ENCODE measurements around the gene NPC1L1. TPM values are rescaled to one million over a fixed set of nuclear protein-coding genes. Genes with fewer than 3 reads are reported as not detected.

Gene NPC1L1
- total and polyA plus RNA-seq, 2 donors from 2014 or later, result 0.88 to 2.4 TPM

- DNase-seq (no peak), FAIRE-seq (no peak)
- Histone ChIP-seq H3K4me3 (ENCODE audit: low read length in 3 of 3) (no peak overlapping the region), H3K4me1 (ENCODE audit: control insufficient read depth in 2 of 3, insufficient read depth in 2 of 3, low read depth in 1 of 3, low read length in 3 of 3) (peaks cover 3 to 23% (median 19%) of the 10 kb centered on the region in 3 donors), H3K9ac (ENCODE audit: low read length in 3 of 3) (no peak overlapping the region), H3K9me3 (ENCODE audit: control insufficient read depth in 2 of 3, insufficient read depth in 1 of 3, low read length in 3 of 3) (no peaks in the 10 kb centered on the region), H3K27ac (ENCODE audit: low read depth in 2 of 2, low read length in 2 of 2) (no peak overlapping the region), H3K27me3 (ENCODE audit: control insufficient read depth, insufficient read depth, low read length) (no peaks in the 10 kb centered on the region), H3K36me3 (ENCODE audit: control insufficient read depth in 2 of 3, insufficient read depth in 3 of 3, low read length in 3 of 3) (peaks cover 27 to 66% (median 53%) of the 10 kb centered on the region in 3 donors)
- intact Hi-C loops (cut with DNase I), result no loop called here
- TF ChIP-seq CTCF (IDR thresholded peaks at IDR 0.05; ENCODE audit: borderline replicate concordance, extremely low read depth, insufficient read depth), result no peak
Observed at GRCh38 chr7:44569959-44570358, 28.8 kb upstream of the NPC1L1 start.

GRCh38 chr7:44568771-44569560 is 27.8 kb upstream of the NPC1L1 start:
- Histone ChIP-seq H3K4me1 (ENCODE audit: control insufficient read depth in 2 of 3, insufficient read depth in 2 of 3, low read depth in 1 of 3, low read length in 3 of 3) (peaks cover 3 to 18% (median 9%) of the 10 kb centered on the region in 3 donors), H3K27me3 (ENCODE audit: control insufficient read depth, insufficient read depth, low read length) (no peaks in the 10 kb centered on the region), H3K4me3 (ENCODE audit: low read length in 3 of 3) (no peak overlapping the region), H3K9ac (ENCODE audit: low read length in 3 of 3) (no peak overlapping the region), H3K27ac (ENCODE audit: low read depth in 2 of 2, low read length in 2 of 2) (peak overlapping the region in 1 of 2 donors; percentile 0), H3K36me3 (ENCODE audit: control insufficient read depth in 2 of 3, insufficient read depth in 3 of 3, low read length in 3 of 3) (peaks cover 27 to 74% (median 59%) of the 10 kb centered on the region in 3 donors), H3K9me3 (ENCODE audit: control insufficient read depth in 2 of 3, insufficient read depth in 1 of 3, low read length in 3 of 3) (no peaks in the 10 kb centered on the region)
- FAIRE-seq, result no peak
- TF ChIP-seq CTCF (IDR thresholded peaks at IDR 0.05; ENCODE audit: borderline replicate concordance, extremely low read depth, insufficient read depth), result no peak
- no peak for DNase-seq
- intact Hi-C loops (cut with DNase I), result no loop called here

- intact Hi-C loops (cut with DNase I), result no loop called here
- peaks cover 3 to 17% (median 7%) of the 10 kb centered on the region in 3 donors for H3K4me1 ChIP-seq (ENCODE audit: control insufficient read depth in 2 of 3, insufficient read depth in 2 of 3, low read depth in 1 of 3, low read length in 3 of 3)
- H3K27me3 ChIP-seq (ENCODE audit: control insufficient read depth, insufficient read depth, low read length), result no peaks in the 10 kb centered on the region
- FAIRE-seq, result no peak
- no peaks in the 10 kb centered on the region for H3K9me3 ChIP-seq (ENCODE audit: control insufficient read depth in 2 of 3, insufficient read depth in 1 of 3, low read length in 3 of 3)
- no peak overlapping the region for H3K27ac ChIP-seq (ENCODE audit: low read depth in 2 of 2, low read length in 2 of 2)
- H3K4me3 ChIP-seq (ENCODE audit: low read length in 3 of 3), result no peak overlapping the region
- H3K36me3 ChIP-seq (ENCODE audit: control insufficient read depth in 2 of 3, insufficient read depth in 3 of 3, low read length in 3 of 3), result peaks cover 27 to 73% (median 61%) of the 10 kb centered on the region in 3 donors
- TF ChIP-seq CTCF (IDR thresholded peaks at IDR 0.05; ENCODE audit: borderline replicate concordance, extremely low read depth, insufficient read depth), result no peak
- H3K9ac ChIP-seq (ENCODE audit: low read length in 3 of 3), result no peak overlapping the region
- DNase-seq, result no peak
Observed at GRCh38 chr7:44567884-44568283, 26.8 kb upstream of the NPC1L1 start.
